HG02571 (cell line): ENCODE results near the gene TAF1D.
A peak's percentile ranks its signal among the peaks of the same experiment; 100 is the strongest.

Experiments used
- ATAC-seq: cut with Tn5 transposase; IDR thresholded peaks from one replicate; pipeline ENCODE4 v1.9.1; 2021; ENCODE audit warnings: mild to moderate bottlenecking, moderate library complexity; ENCODE audit not compliant: unreplicated experiment

The TAF1D gene

GRCh38 chr11:93727985-93728791, 13.1 kb downstream of the TAF1D start:
- ATAC-seq, result no peak

- ATAC-seq, result no peak
Observed at GRCh38 chr11:93724089-93724488, 17.2 kb downstream of the TAF1D start.

- ATAC-seq, result no peak
Observed at GRCh38 chr11:93720522-93720921, 20.8 kb downstream of the TAF1D start.

- no peak for ATAC-seq
Observed at GRCh38 chr11:93719310-93719709, 22.0 kb downstream of the TAF1D start.

- ATAC-seq, result peak; percentile 67
Observed at GRCh38 chr11:93718057-93718563, 23.2 kb downstream of the TAF1D start.

- no peak for ATAC-seq
Observed at GRCh38 chr11:93717501-93717900, 23.8 kb downstream of the TAF1D start.

- ATAC-seq, result no peak
Observed at GRCh38 chr11:93715797-93716396, 25.4 kb downstream of the TAF1D start.

GRCh38 chr11:93712678-93713077, 28.6 kb downstream of the TAF1D start:
- ATAC-seq, result no peak

GRCh38 chr11:93710239-93710638, 31.1 kb downstream of the TAF1D start:
- ATAC-seq, result no peak

- no peak for ATAC-seq
Observed at GRCh38 chr11:93704237-93704636, 37.1 kb downstream of the TAF1D start.

- ATAC-seq, result no peak
Observed at GRCh38 chr11:93700830-93701229, 40.5 kb downstream of the TAF1D start.

GRCh38 chr11:93697611-93698010, 43.7 kb downstream of the TAF1D start:
- ATAC-seq, result no peak

GRCh38 chr11:93694557-93694956, 46.7 kb downstream of the TAF1D start:
- ATAC-seq, result no peak

- ATAC-seq, result no peak
Observed at GRCh38 chr11:93694109-93694508, 47.2 kb downstream of the TAF1D start.

- ATAC-seq, result peak; percentile 93
Observed at GRCh38 chr11:93689240-93689639, 52.1 kb downstream of the TAF1D start.

GRCh38 chr11:93686812-93687211, 54.5 kb downstream of the TAF1D start:
- no peak for ATAC-seq

GRCh38 chr11:93686226-93686625, 55.1 kb downstream of the TAF1D start:
- no peak for ATAC-seq
